Endothelial cell of umbilical vein (primary cell): ENCODE data around the gene RBMS3. TPM values are rescaled to one million over a fixed set of nuclear protein-coding genes. Genes with fewer than 3 reads are reported as not detected.

ENCODE experiments used
- BruUV-seq: library from RNA; stranded (reverse); fragments of 400-500 nt; replicated peaks from 2 replicates; lab custom pipeline; 2021; lab: Mats Ljungman, UMichigan
- CTCF ChIA-PET: fragments of 300-600, 350-600 bp; sonication (Branson Sonifier 250); formaldehyde crosslinking; loops from one replicate; lab custom pipeline; 2021; ENCODE audit warnings: antibody characterized with exemption, inconsistent platforms; lab: Charles Lee
- POLR2A ChIA-PET: fragments of 300-600, 350-600 bp; sonication (Branson Sonifier 250); formaldehyde crosslinking; loops from one replicate; lab custom pipeline; 2021; ENCODE audit warnings: antibody characterized with exemption, inconsistent platforms; lab: Charles Lee
- DNase-seq: peaks from one replicate; pipeline ENCODE4 v3.0.0-alpha.2; 2011; ENCODE audit warnings: low read depth, low spot score
- FAIRE-seq: peaks from 2 replicates; lab custom pipeline; 2011; peaks lifted over from hg19 to GRCh38; lab: Jason Lieb, UNC
- H2AFZ ChIP-seq: 2 replicates; pipeline ENCODE4 v1.6.0; 2012; ENCODE audit warnings: low read depth, low read length, control low read depth, inconsistent platforms
- H3K27ac ChIP-seq: 2 replicates; pipeline ENCODE4 v1.5.1; 2011; ENCODE audit warnings: low read depth, mild to moderate bottlenecking, control low read depth, low read length, moderate library complexity; ENCODE audit not compliant: insufficient read depth
- H3K27me3 ChIP-seq, 2 experiments: 2 replicates each; pipeline versions ENCODE4 v1.6.0 to v1.6.1; 2011; ENCODE audit warnings: low read length in 2 of 2, mixed read lengths in 1 of 2; ENCODE audit not compliant: control insufficient read depth in 2 of 2, insufficient read depth in 2 of 2
- H3K36me3 ChIP-seq, 2 experiments: 2 replicates in 1 of 2; 3 replicates in 1 of 2; pipeline ENCODE4 v1.5.1; 2011; ENCODE audit warnings: low read length in 2 of 2, mild to moderate bottlenecking in 1 of 2, moderate library complexity in 1 of 2; ENCODE audit not compliant: control insufficient read depth in 2 of 2, insufficient read depth in 2 of 2; ENCODE audit errors: extremely low read depth in 1 of 2
- H3K4me1 ChIP-seq: 3 replicates; pipeline ENCODE4 v1.5.1; 2011; ENCODE audit warnings: mild to moderate bottlenecking, low read length; ENCODE audit not compliant: control insufficient read depth, insufficient read depth; ENCODE audit errors: extremely low read depth
- H3K4me2 ChIP-seq: 2 replicates; pipeline ENCODE4 v1.6.1; 2011; ENCODE audit warnings: low read length, control low read depth, mixed read lengths; ENCODE audit not compliant: insufficient read depth
- H3K4me3 ChIP-seq, 3 experiments: fragments of 200-600 bp in 1 of 3; sonication (generic), shearing (Covaris generic) in 1 of 3; replicated peaks in 1 of 3; 2 replicates each; pipeline ENCODE4 v1.5.1; 2011 to 2016; ENCODE audit warnings: control low read depth in 3 of 3, low read length in 3 of 3, mild to moderate bottlenecking in 2 of 3, inconsistent platforms in 1 of 3, low read depth in 1 of 3, moderate library complexity in 1 of 3; ENCODE audit not compliant: insufficient read depth in 1 of 3
- H3K79me2 ChIP-seq: 2 replicates; pipeline ENCODE4 v1.6.0; 2012; ENCODE audit warnings: low read length, inconsistent platforms; ENCODE audit not compliant: control insufficient read depth, insufficient read depth
- H3K9ac ChIP-seq: replicated peaks from 2 replicates; pipeline ENCODE3; 2011; ENCODE audit warnings: low read length, control low read depth; ENCODE audit not compliant: insufficient read depth; ENCODE audit errors: extremely low read depth
- H3K9me1 ChIP-seq: replicated peaks from 3 replicates; pipeline ENCODE4 v1.6.0; 2011; ENCODE audit warnings: mild to moderate bottlenecking, low read length; ENCODE audit not compliant: control insufficient read depth, insufficient read depth; ENCODE audit errors: extremely low read depth
- H3K9me3 ChIP-seq: replicated peaks from 2 replicates; pipeline ENCODE4 v1.5.1; 2012; ENCODE audit warnings: low read length, inconsistent platforms; ENCODE audit not compliant: control insufficient read depth, insufficient read depth
- H4K20me1 ChIP-seq: replicated peaks from 2 replicates; pipeline ENCODE3; 2011; ENCODE audit warnings: mild to moderate bottlenecking, low read length; ENCODE audit not compliant: control insufficient read depth, insufficient read depth; ENCODE audit errors: extremely low read depth
- EZH2 ChIP-seq: IDR thresholded peaks from 2 replicates; pipeline ENCODE4 v1.6.1; 2012; ENCODE audit warnings: borderline replicate concordance, low read depth, mild to moderate bottlenecking, moderate library complexity, low read length, inconsistent platforms; ENCODE audit not compliant: severe bottlenecking
- FOS ChIP-seq: IDR thresholded peaks from 2 replicates; pipeline ENCODE4 v1.6.1; 2011; ENCODE audit warnings: mild to moderate bottlenecking, low read length, moderate library complexity, borderline replicate concordance; ENCODE audit not compliant: insufficient read depth
- GATA2 ChIP-seq: IDR thresholded peaks from 2 replicates; pipeline ENCODE4 v1.7.0; 2011; ENCODE audit warnings: low read depth, mild to moderate bottlenecking, moderate library complexity, mixed read lengths, low read length; ENCODE audit not compliant: insufficient read length, insufficient read depth
- JUN ChIP-seq: IDR thresholded peaks from 2 replicates; pipeline ENCODE4 v1.6.1; 2011; ENCODE audit warnings: borderline replicate concordance, low read depth; ENCODE audit not compliant: insufficient read length, insufficient read depth
- MAX ChIP-seq: IDR thresholded peaks from 2 replicates; pipeline ENCODE4 v1.6.1; 2011; ENCODE audit not compliant: insufficient read depth, insufficient read length
- MYC ChIP-seq: IDR thresholded peaks from one replicate; pipeline ENCODE4 v1.6.1; 2011; ENCODE audit warnings: mild to moderate bottlenecking, low read depth, low read length
- POLR2AphosphoS5 ChIP-seq: IDR thresholded peaks from 2 replicates; pipeline ENCODE4 v1.6.1; 2012; ENCODE audit warnings: low read depth, mild to moderate bottlenecking, control low read depth, low read length, moderate library complexity; ENCODE audit not compliant: insufficient read depth
- dilution Hi-C: fragments of 300-500 bp; cut with MboI; formaldehyde crosslinking; loops from one replicate; pipeline ENCODE4 v1.15.0; 2019; ENCODE audit warnings: low sequenced_read_pairs; ENCODE audit not compliant: extremely low pct_ligation_motif_present
- intact Hi-C: fragments of 100-400 bp; cut with micrococcal nuclease; formaldehyde crosslinking; loops from one replicate; pipeline ENCODE4 v1.10.0; 2022
- polyA plus RNA-seq, 4 experiments: library from polyadenylated mRNA; depleted of rRNA in 3 of 4; stranded (reverse) in 3 of 4; unstranded in 1 of 4; fragments of >200 nt; gene quantifications; 2 replicates each; pipeline versions ENCODE4 v1.2.1 to v1.2.3, GENCODE V29; 2011 to 2012; ENCODE audit warnings: missing spikeins in 1 of 4
- total RNA-seq: library from RNA; stranded (reverse); gene quantifications from 2 replicates; pipeline ENCODE4 v1.2.3, GENCODE V29; 2021

The RBMS3 gene
- total and polyA plus RNA-seq, 2 donors (not counting 3 experiments of a cell fraction or from before 2014, with no cell fraction given), result 13.6 to 42.3 TPM

DNA sequence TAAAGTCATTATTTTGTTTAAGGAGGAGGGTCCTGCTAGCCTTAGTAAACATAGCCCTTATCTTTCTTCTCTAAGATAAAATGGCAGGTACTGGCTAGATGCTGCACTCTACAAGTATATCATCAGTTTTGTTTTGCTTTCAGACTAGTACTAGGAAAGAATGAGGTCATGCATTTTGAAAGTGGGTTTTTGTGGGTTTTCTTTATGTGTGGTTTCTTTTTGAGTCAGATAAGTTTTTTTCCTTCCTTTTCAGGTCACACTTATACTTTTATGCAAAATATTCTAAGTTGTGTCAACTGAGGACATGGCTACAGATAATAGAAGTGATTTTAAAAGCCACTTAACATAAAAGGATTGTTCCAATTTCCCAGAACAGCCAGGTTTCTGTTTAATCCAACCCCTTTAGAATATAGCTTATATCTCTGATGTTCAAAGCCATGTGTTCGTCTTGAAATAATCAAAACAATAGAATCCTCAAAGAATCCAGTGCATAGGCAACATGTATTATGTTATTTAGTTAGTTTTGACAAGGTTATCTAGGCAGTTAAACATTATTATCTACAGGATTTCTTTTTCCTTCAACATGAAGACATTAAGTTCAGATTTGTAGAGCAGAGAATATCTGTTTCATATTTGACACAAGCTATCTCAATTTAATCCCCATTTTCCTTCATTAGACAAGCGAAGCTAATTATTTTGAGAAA, 406.2 kb downstream of the RBMS3 start:
- POLR2A ChIA-PET, result no interaction called here
- no peak for TF ChIP-seq MAX
- TF ChIP-seq MYC, result no peak
- TF ChIP-seq JUN, result peak; percentile 43
- no peak for TF ChIP-seq FOS
- no peak for TF ChIP-seq POLR2AphosphoS5
- no peak for TF ChIP-seq EZH2
- no peak for TF ChIP-seq GATA2
- Histone ChIP-seq H3K9me1 (no peaks in the 10 kb centered on the region), H3K36me3 (no peaks in the 10 kb centered on the region), H3K4me3 (no peak overlapping the region), H3K4me2 (peak overlapping the region; percentile 10), H4K20me1 (no peaks in the 10 kb centered on the region), H3K9ac (no peak overlapping the region), H3K27me3 (no peaks in the 10 kb centered on the region), H3K9me3 (no peaks in the 10 kb centered on the region), H3K4me1 (peaks cover 40% of the 10 kb centered on the region), H3K79me2 (no peaks in the 10 kb centered on the region), H3K27ac (peak overlapping the region; percentile 53), H2AFZ (no peak overlapping the region)
- DNase-seq (peak; percentile 83), FAIRE-seq (no peak)
- intact Hi-C loops (loop anchor here (2.0 kb wide), 1 partner anchor 406 kb away; the partner anchor contains the start of gene RBMS3), dilution Hi-C loops (no loop called here)
- CTCF ChIA-PET, result interaction anchor here (0.8 to 1.4 kb wide), 2 partner anchors 8 to 72 kb away, joined by 3 read pairs; no protein-coding TSS in a partner anchor
- BruUV-seq, result TSS peak; percentile 20
